Aorta (tissue), 5 donors: ENCODE results near the gene NARS2. TPM values are rescaled to one million over a fixed set of nuclear protein-coding genes. Genes with fewer than 3 reads are reported as not detected.

Experiments
- ATAC-seq: fragments of 200-7000 bp; cut with Tn5 transposase; one replicate; pipeline ENCODE4 v1.9.1; 2022; ENCODE audit warnings: moderate library complexity; ENCODE audit not compliant: low FRiP score
- DNase-seq, 2 donors: peaks; one replicate each; pipeline ENCODE4 v3.0.0-alpha.2; 2020
- H3K27ac ChIP-seq, 2 donors: one replicate each; pipeline ENCODE4 v1.5.1; 2013; ENCODE audit warnings: low read length in 2 of 2, mild to moderate bottlenecking in 2 of 2, moderate library complexity in 2 of 2, control low read depth in 1 of 2, inconsistent platforms in 1 of 2, low read depth in 1 of 2
- H3K27me3 ChIP-seq, 2 donors: one replicate each; pipeline ENCODE4 v1.6.1; 2013; ENCODE audit warnings: control low read depth in 1 of 2, low read length in 1 of 2, mild to moderate bottlenecking in 1 of 2, moderate library complexity in 1 of 2; ENCODE audit not compliant: insufficient read depth in 2 of 2, control insufficient read depth in 1 of 2
- H3K36me3 ChIP-seq, 2 donors: one replicate each; pipeline ENCODE4 v1.6.1; 2013; ENCODE audit warnings: control low read depth in 1 of 2, low read length in 1 of 2, mild to moderate bottlenecking in 1 of 2; ENCODE audit not compliant: insufficient read depth in 2 of 2, control insufficient read depth in 1 of 2
- H3K4me1 ChIP-seq, 2 donors: one replicate each; pipeline ENCODE4 v1.6.1; 2013; ENCODE audit warnings: low read length in 2 of 2, control low read depth in 1 of 2, mild to moderate bottlenecking in 1 of 2, moderate library complexity in 1 of 2; ENCODE audit not compliant: insufficient read depth in 2 of 2, control insufficient read depth in 1 of 2
- H3K4me3 ChIP-seq, 2 donors: one replicate each; pipeline ENCODE4 v1.5.1; 2013; ENCODE audit warnings: low read length in 2 of 2, control low read depth in 1 of 2, mild to moderate bottlenecking in 1 of 2
- H3K9me3 ChIP-seq: one replicate; pipeline ENCODE4 v1.6.1; 2013; ENCODE audit warnings: mild to moderate bottlenecking, low read length; ENCODE audit not compliant: control insufficient read depth
- WGBS, 2 donors: extraction: QIAGEN DNeasy Blood & Tissue Kit; methylation state at CpG; one replicate each; pipeline ENCODE4 v1.1.7; 2013; 5-methylcytosine and 5-hydroxymethylcytosine counted together
- intact Hi-C, 2 donors: fragments of 100-400 bp; cut with DNase I; formaldehyde crosslinking; loops; one replicate each; pipeline versions ENCODE4 v1.14.2 to v1.15.0; 2022
- polyA plus RNA-seq, 2 donors: library from polyadenylated mRNA; stranded (reverse); fragments of 200-250 nt; gene quantifications; one replicate each; pipeline ENCODE4 v1.2.3, GENCODE V29; 2013
- total RNA-seq, 2 donors: library from RNA; stranded (reverse); fragmentation: NEBNext Ultra II Directional; extraction: Animal tissue kit (Norgen Biotek cat#: 25700); gene quantifications; one replicate each; pipeline ENCODE4 v1.2.1, GENCODE V29; 2021
- donor health status: healthy with polysubstance abuse.
- donor health status: Bipolar disorder and iron deficiency.
- donor health status: DM: no; HTN: no; CAD: no.
- donor health status: DM: no; HTN: no; CAD: no.
- donor health status: DM: yes; HTN: yes; CAD: no.

The NARS2 gene
- total and polyA plus RNA-seq, 4 donors, result 4.8 to 11.2 (median 10.7) TPM

DNA sequence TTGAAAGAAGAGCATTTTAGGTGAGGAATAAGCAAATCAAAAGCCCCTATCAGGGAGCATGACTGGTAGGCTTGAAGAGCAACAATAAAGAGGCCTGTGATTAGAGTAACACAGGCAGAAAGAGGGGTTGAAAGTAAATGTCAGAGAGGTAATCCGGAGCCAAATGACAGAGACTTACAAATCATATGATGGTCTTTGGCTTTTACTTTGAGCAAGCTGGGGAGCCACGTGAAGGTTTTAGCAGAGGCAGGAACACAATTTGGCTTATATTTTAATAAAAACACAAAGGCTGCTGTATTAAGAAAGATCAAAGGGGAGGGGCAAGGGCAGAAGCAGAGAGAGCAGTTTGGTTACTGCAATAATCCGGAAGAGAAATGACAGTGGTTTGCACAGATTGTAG, 12.8 kb upstream of the NARS2 start:
- 74 to 83% methylated on average over 3 of the region's 3 CpGs for WGBS, 2 donors
- H3K9me3 ChIP-seq, result peaks cover 5% of the 10 kb centered on the region
- no peak overlapping the region for H3K27ac ChIP-seq
- intact Hi-C loops, result no loop called here
- H3K27me3 ChIP-seq, result no peaks in the 10 kb centered on the region
- H3K4me1 ChIP-seq, result no peaks in the 10 kb centered on the region
- no peaks in the 10 kb centered on the region for H3K36me3 ChIP-seq
- no peak for DNase-seq
- ATAC-seq, result no peak
- H3K4me3 ChIP-seq, result no peak overlapping the region

DNA sequence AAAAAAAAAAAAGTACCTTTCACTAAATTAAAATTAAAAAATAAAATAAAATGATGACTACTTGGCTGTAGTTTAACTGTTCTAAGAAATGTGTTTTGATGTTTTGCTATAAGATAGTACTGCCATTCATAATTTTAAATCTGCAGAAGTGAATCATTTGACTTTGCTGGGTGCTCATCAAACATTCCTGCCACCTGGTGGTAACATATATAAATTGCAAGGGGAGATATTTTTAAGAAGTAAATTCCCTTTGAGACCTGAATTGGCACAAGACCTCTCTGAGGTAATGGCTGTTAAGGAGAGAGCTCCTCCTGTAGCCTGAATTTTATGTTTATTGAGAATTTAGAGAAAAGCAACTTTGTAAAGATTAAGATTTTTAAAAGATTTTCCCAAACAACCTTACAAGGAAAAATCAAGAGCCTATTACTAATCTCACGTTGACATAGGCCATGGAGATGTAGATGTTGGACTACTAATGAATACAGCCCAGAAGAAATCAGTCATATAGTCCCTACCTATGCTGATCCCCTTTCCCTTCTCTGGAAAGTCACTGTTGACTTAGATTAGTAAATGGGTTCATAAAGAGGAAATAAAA, 11.9 kb upstream of the NARS2 start:
- DNase-seq (no peak), ATAC-seq (no peak)
- H3K36me3 ChIP-seq, result no peaks in the 10 kb centered on the region
- H3K9me3 ChIP-seq, result peaks cover 6% of the 10 kb centered on the region
- intact Hi-C loops, result no loop called here
- no peaks in the 10 kb centered on the region for H3K4me1 ChIP-seq
- 91 to 97% methylated on average over 1 of the region's 1 CpG for WGBS, 2 donors
- no peaks in the 10 kb centered on the region for H3K27me3 ChIP-seq
- H3K27ac ChIP-seq, result no peak overlapping the region
- no peak overlapping the region for H3K4me3 ChIP-seq

DNA sequence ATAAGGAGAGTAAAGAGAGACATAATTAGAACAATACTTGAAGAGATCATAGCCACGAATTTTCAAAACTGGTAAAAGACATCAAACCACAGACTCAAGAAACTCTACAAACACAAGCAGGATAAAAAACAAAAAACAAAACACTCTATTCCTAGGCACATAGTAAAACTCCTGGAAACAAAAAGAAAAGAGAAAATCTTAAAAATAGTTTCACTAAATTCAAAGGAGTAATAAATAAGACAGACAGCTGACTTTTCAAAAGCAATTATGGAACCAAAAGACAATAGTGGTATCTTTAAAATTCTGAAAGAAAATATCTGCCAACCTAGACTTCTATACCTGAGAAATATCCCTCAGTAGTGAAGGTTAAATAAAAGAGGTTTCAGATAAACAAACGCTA, 9.2 kb upstream of the NARS2 start:
- H3K4me3 ChIP-seq, result no peak overlapping the region
- 89 to 90% methylated on average over 2 of the region's 2 CpGs for WGBS, 2 donors
- H3K27me3 ChIP-seq, result no peaks in the 10 kb centered on the region
- ATAC-seq (no peak), DNase-seq (no peak)
- H3K9me3 ChIP-seq, result peaks cover 6% of the 10 kb centered on the region
- intact Hi-C loops, result no loop called here
- H3K27ac ChIP-seq, result no peak overlapping the region
- no peaks in the 10 kb centered on the region for H3K36me3 ChIP-seq
- H3K4me1 ChIP-seq, result no peaks in the 10 kb centered on the region

DNA sequence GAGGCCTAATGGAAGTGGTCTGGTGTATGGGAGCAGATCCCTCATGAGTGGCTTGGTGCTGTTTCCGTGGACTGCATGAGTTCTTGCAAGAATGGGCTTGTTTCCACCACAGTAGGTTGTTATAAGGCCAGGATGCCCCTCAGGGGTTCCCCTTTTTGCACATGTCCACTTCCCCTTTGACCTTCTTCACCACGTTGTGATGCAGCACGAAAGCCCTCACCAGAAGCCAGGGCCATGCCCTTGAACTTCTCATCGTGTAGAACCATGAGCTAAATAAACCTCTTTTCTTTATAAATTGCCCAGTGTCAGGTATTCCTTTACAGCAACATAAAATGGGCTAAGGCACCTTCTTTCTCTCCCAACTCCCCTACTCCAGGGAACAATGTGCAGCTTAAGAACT, 2.8 kb upstream of the NARS2 start:
- H3K4me3 ChIP-seq, result no peak overlapping the region
- ATAC-seq (no peak), DNase-seq (no peak)
- 77 to 79% methylated on average over 4 of the region's 4 CpGs for WGBS, 2 donors
- no peaks in the 10 kb centered on the region for H3K36me3 ChIP-seq
- intact Hi-C loops, result no loop called here
- no peaks in the 10 kb centered on the region for H3K27me3 ChIP-seq
- H3K27ac ChIP-seq, result no peak overlapping the region
- no peaks in the 10 kb centered on the region for H3K4me1 ChIP-seq
- H3K9me3 ChIP-seq, result peaks cover 2% of the 10 kb centered on the region

DNA sequence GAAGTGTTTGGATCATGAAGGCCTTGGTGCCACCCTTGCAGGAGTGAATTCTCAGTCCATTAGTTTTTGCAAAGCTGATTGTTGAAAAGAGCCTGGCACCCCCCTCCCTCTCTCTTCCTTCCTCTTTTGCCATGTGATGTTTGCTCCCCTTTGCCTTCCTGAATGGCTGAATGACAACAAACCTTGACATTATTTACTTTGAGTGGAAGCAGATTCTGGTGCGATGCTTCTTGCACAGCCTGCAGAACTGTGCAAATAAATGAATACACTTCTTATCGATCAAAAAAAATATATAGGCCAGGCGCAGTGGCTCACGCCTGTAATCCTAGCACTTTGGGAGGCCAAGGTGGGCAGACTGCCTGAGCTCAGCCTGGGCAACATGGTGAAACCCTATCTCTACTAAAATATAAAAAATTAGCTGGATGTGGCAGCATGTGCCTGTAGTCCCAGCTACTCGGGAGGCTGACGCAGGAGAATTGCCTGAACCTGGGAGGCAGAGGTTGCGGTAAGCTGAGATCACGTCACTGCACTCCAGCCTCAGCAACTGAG, 2.0 kb upstream of the NARS2 start:
- intact Hi-C loops, result no loop called here
- ATAC-seq, result no peak

DNA sequence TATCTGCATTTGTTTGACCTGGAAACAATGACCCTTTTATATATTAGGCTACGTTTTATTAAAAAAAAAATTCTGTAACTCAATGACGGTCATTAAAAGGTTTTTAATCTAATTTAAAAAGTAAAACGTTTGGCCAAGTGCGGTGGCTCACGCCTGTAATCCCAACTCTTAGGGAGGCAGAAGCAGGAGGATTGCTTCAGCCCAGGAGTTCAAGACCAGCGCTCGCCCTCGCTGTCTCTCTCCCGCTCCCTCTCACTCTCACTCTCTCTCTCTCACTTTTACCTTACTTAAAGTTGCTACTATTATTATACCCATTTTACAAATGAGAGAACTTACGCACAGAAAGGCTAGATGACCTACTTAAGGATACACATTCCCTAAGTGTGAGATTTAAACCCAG, 814 bp upstream of the NARS2 start:
- intact Hi-C loops, result no loop called here

More for the DNA sequence above, 2.0 kb upstream of the NARS2 start:
- Histone ChIP-seq H3K4me1 (no peaks in the 10 kb centered on the region), H3K4me3 (no peak overlapping the region), H3K9me3 (no peaks in the 10 kb centered on the region), H3K36me3 (no peaks in the 10 kb centered on the region), H3K27ac (no peak overlapping the region), H3K27me3 (no peaks in the 10 kb centered on the region)
- DNase-seq, result no peak
- WGBS, 2 donors, result 86 to 89% methylated on average over 8 of the region's 8 CpGs

DNA sequence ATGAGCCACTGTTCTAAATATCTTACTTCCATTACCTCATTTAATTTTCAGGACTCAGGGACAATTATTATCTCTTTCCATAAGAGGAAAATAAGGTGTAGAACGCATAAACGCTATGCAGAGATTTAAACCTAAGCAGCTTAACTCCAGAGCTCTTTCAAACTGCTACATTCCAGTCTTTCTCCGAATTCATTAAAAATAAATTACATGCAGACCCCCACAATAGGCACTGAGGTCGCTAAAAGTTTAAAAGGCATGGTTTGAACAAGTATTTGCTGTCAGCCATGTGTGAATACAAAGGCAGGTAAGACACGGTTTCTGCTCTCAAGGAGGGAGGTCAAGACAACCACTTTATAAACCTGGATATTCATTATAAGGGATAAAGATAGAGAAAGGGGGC, 983 bp downstream of the NARS2 start:
- no peaks in the 10 kb centered on the region for H3K9me3 ChIP-seq
- intact Hi-C loops, result no loop called here
- H3K36me3 ChIP-seq, result peaks cover 0 to 3% of the 10 kb centered on the region in 2 donors
- H3K4me1 ChIP-seq, result no peaks in the 10 kb centered on the region
- WGBS, 2 donors, result 2 to 3% methylated on average over 5 of the region's 5 CpGs
- no peaks in the 10 kb centered on the region for H3K27me3 ChIP-seq
- ATAC-seq (no peak), DNase-seq (no peak)
- peak overlapping the region; percentile 74 to 93 for H3K4me3 ChIP-seq
- no peak overlapping the region for H3K27ac ChIP-seq

More for the DNA sequence above, 814 bp upstream of the NARS2 start:
- Histone ChIP-seq H3K4me3 (peak overlapping the region; percentile 65 to 68), H3K4me1 (no peaks in the 10 kb centered on the region), H3K27me3 (no peaks in the 10 kb centered on the region), H3K36me3 (peaks cover 0 to 3% of the 10 kb centered on the region in 2 donors), H3K27ac (no peak overlapping the region), H3K9me3 (no peaks in the 10 kb centered on the region)
- WGBS, 2 donors, result 55 to 59% methylated on average over 10 of the region's 10 CpGs
- ATAC-seq, result no peak
- DNase-seq, result no peak

DNA sequence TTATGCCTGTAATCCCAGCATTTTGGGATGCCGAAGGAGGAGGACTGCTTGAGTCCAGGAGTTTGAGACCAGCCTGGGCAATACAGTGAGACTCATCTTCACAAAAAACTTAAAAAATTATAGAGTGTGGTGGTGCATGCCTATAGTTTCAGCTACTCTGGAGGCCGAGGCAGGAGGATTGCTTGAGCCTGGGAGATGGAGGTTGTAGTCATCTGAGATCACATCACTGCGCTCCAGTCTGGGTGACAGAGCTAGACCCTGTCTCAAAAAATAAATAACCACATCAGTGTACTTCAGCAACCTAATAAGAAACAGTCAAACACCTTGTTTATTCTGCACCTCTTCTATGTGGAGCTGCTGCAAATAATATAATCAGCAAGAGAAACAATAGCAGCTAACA, 1.4 kb downstream of the NARS2 start:
- peaks cover 0 to 3% of the 10 kb centered on the region in 2 donors for H3K36me3 ChIP-seq
- no peaks in the 10 kb centered on the region for H3K27me3 ChIP-seq
- DNase-seq, result no peak
- no peak overlapping the region for H3K4me3 ChIP-seq
- no peaks in the 10 kb centered on the region for H3K4me1 ChIP-seq
- no peak for ATAC-seq
- intact Hi-C loops, result no loop called here
- no peak overlapping the region for H3K27ac ChIP-seq
- no peaks in the 10 kb centered on the region for H3K9me3 ChIP-seq
- 59 to 62% methylated on average over 3 of the region's 3 CpGs for WGBS, 2 donors

DNA sequence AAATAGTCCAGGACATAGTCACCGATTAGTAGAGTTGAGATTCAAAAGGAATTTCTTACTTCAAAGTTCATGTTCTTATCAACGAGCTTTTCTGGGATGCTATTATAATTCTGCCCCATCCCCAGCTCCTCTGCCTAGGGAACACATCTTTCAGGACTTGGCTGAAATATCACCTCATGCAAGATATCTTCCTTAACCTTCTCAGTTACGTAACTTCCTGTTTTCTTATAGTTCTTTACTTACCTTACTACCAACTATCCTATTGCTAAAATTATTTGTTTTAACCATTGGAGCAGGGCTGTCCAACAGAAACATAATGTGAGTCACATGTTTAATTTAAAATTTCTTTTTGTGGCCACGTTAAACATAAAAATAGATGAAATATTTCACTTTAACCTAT, 2.3 kb downstream of the NARS2 start:
- WGBS, 2 donors, result 62 to 65% methylated on average over 4 of the region's 4 CpGs

More for the DNA sequence above, 2.3 kb downstream of the NARS2 start:
- H3K36me3 ChIP-seq, result peaks cover 0 to 3% of the 10 kb centered on the region in 2 donors
- no peak for ATAC-seq
- intact Hi-C loops, result no loop called here
- H3K27me3 ChIP-seq, result no peaks in the 10 kb centered on the region
- H3K9me3 ChIP-seq, result no peaks in the 10 kb centered on the region
- DNase-seq, result no peak
- H3K27ac ChIP-seq, result no peak overlapping the region
- no peaks in the 10 kb centered on the region for H3K4me1 ChIP-seq
- H3K4me3 ChIP-seq, result no peak overlapping the region
